WERI-Rb-1 (cell line): ENCODE results near the gene CAMK2N1.

Source experiments
- DNase-seq: peaks from one replicate; pipeline ENCODE4 v3.0.0-alpha.2; 2020
- H3K27ac ChIP-seq: fragments of 250-450 bp; sonication (Bioruptor Pico); 2 replicates; pipeline ENCODE4 v1.5.1; 2020; ENCODE audit warnings: mild to moderate bottlenecking, moderate library complexity
- H3K27me3 ChIP-seq: fragments of 250-450 bp; sonication (Bioruptor Pico); 2 replicates; pipeline ENCODE4 v1.5.1; 2021; ENCODE audit warnings: mild to moderate bottlenecking, low read depth, moderate library complexity; ENCODE audit not compliant: insufficient read depth, severe bottlenecking
- H3K36me3 ChIP-seq: fragments of 250-450 bp; sonication (Bioruptor Pico); 2 replicates; pipeline ENCODE4 v1.5.1; 2020; ENCODE audit warnings: mild to moderate bottlenecking, moderate library complexity
- H3K4me3 ChIP-seq: 2 replicates; pipeline ENCODE4 v1.5.1; 2011; ENCODE audit warnings: low read depth, mild to moderate bottlenecking, control low read depth, low read length
- H3K9me3 ChIP-seq: fragments of 250-450 bp; sonication (Bioruptor Pico); 2 replicates; pipeline ENCODE4 v1.5.1; 2021; ENCODE audit warnings: mild to moderate bottlenecking, moderate library complexity; ENCODE audit not compliant: severe bottlenecking
- CTCF ChIP-seq: IDR thresholded peaks from 2 replicates; pipeline ENCODE4 v1.5.1; 2011; ENCODE audit warnings: low read depth, mild to moderate bottlenecking, control low read depth, inconsistent platforms, low read length

Gene CAMK2N1

GRCh38 chr1:20432891-20433290 is 53.1 kb downstream of the CAMK2N1 start:
- Histone ChIP-seq H3K9me3 (no peaks in the 10 kb centered on the region), H3K27me3 (no peaks in the 10 kb centered on the region), H3K36me3 (no peaks in the 10 kb centered on the region), H3K4me3 (no peak overlapping the region), H3K27ac (no peak overlapping the region)
- TF ChIP-seq CTCF: no peak
- no peak for DNase-seq
